DMS79 treated with DMSO at 0.1 percent for 48 hours (cell line): ENCODE data around the gene FAP.

ENCODE experiments used
- DNase-seq: peaks from one replicate; lab custom pipeline; 2025; lab: John Stamatoyannopoulos, UW

FAP gene

GRCh38 chr2:162242586-162243280 lies 512 bp downstream of the FAP start:
- peak; percentile 52 for DNase-seq

GRCh38 chr2:162241571-162241970 lies 1.7 kb downstream of the FAP start:
- DNase-seq: no peak

DNA sequence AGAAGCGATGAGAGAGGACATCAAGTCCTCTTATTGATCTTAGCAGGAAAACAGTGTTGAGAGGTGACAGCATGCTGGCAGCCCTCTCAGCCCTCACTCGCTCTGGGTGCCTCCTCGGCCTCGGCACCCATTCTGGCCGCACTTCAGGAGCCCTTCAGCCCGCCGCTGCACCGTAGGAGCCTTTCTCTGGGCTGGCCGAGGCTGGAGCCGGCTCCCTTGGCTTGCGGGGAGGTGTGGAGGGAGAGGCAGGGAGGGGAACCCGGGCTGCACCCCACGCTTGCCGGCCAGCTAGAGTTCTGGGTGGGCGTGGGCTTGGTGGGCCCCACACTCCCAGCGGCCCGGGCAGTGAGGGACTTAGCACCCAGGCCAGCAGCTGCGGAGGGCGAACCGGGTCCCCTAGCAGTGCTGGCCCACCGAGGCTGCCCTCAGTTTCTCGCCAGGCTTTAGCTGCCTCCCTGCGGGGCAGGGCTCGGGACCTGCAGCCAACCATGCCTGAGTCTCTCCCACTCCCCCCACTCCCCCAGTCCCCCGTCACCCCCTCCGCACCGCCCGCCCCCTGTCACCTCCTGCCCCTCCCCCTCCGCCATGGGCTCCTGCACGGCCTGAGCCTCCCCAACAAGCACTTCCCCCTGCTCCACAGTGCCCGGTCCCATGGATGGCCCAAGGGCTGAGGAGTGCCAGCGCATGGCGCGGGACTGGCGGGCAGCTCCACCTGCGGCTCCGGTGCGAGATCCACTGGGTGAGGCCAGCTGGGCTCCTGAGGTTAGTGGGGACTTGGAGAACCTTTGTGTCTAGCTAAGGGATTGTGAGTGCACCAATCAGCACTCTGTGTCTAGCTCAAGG lies 8.4 kb downstream of the FAP start:
- no peak for DNase-seq

- no peak for DNase-seq
These were observed 10.0 kb downstream of the FAP start for GRCh38 chr2:162233197-162233596.

- no peak for DNase-seq
These were observed 10.6 kb downstream of the FAP start for GRCh38 chr2:162232671-162233070.

GRCh38 chr2:162232027-162232426 lies 11.2 kb downstream of the FAP start:
- DNase-seq: no peak

GRCh38 chr2:162230761-162231160 lies 12.5 kb downstream of the FAP start:
- DNase-seq: no peak

GRCh38 chr2:162226836-162227235 lies 16.4 kb downstream of the FAP start:
- DNase-seq: no peak

- DNase-seq: peak; percentile 19
These were observed 22.2 kb downstream of the FAP start for GRCh38 chr2:162221064-162221463.

GRCh38 chr2:162220368-162220767 lies 22.9 kb downstream of the FAP start:
- no peak for DNase-seq

DNA sequence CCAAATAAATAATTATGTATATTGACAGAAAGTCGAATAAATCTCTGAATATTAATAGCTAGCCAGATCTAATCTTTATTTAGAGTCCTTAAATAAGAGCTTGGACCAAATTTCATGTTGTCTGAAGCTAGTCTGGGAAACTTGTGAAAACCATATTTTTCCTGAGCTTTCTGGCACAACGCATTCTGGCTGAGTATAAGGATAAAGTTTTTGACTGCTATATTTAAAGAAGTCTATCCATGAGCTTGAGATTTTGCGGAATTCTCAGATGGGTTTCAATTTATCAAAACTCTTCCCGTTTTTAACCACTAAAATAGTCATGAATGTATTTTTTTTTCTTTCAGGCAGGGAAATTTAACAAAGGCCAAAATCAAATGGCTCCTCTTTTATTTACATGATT lies 23.8 kb downstream of the FAP start:
- no peak for DNase-seq

DNA sequence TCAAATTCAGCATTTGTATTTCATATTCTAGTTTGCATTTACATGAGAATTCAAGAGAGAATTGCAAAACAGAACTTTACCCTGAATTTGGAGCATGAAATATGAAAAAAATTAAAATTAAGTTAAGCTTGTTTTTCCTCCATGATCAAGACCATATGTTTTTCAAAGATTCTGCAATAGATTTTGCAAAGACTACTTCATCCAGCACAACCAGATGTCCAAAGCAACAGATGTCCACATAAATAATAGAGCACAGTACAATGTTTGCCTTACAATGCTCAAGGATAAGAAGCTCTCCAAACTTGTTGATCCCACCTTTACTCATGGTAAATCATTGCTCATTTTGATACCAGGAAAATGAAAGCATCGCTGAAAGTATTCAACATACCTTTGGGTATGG lies 25.6 kb downstream of the FAP start:
- DNase-seq: no peak

DNA sequence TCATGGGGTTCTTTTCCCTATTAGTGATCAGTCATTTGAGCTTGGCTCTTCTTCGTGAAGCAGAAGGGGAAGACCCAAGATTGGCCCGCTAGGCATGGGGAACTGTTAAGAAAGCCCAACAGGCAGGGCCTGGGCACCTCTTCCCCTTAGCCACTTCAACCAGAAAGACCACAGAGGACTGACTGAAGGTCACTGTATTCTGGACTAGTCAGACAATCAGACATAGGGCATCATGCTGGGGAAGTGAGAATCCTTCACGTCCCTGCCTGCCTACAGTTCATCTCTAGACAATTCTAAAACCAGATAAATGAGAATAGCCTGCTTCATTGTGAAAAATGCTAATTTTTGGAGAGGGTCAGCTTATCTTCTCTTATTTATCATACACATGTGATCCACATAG lies 28.1 kb downstream of the FAP start:
- no peak for DNase-seq

GRCh38 chr2:162212366-162212765 lies 30.9 kb downstream of the FAP start:
- DNase-seq: no peak

DNA sequence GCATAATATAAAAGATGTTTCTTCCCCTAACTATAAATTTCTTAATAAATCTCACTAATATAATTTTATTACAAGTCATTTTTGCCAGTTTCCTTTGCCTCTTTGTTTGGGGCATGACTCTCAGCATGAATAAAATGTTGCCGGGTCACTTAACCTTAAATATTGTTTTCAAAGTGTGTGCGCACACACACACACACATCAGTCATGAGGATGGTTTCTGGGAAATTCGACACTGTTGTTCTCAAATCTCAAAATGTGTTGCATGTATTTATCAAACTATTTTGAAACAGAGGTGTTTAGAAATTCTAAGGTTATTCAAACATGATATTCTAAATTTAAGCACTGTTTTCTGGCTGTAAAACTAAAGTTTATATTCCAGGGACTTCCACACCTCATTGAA lies 31.5 kb downstream of the FAP start:
- no peak for DNase-seq

DNA sequence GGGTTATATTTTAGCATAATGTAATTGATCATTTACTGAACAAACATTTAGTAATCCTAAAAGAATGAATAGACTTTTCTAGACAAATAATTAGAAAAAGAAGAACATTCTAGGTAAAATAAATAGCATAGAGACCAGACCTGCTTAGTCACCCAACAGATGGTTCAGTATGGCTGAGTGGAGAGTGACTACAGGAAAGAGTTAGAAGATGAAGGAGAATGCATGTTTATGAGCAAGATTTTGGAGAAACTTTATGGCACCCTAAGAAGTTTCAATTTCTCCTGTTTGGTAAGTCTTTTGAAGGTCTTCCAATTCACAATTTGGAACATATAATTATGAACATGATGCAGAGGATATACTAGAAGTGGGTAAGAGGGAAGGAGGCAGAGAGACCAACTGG lies 32.9 kb downstream of the FAP start:
- no peak for DNase-seq

DNA sequence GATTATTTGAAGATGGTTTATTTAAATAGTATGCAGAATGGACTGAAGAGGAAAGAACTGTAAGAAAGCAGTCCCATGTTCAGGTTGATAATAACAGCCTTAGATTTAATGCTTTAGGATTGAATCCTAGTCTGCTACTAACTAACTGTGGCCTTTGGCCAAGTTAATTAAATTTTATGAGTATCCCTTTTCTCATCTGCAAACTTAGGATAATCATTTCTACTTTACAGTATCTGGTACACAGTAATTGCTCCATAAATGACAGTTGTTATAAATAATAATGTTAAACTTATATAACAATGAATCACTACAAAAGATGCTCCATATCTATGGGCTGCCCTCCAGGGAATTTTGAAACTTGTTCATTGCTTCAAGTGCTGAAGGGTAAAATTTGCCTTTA lies 41.0 kb downstream of the FAP start:
- no peak for DNase-seq

- DNase-seq: no peak
These were observed 42.6 kb downstream of the FAP start for GRCh38 chr2:162200636-162201035.

DNA sequence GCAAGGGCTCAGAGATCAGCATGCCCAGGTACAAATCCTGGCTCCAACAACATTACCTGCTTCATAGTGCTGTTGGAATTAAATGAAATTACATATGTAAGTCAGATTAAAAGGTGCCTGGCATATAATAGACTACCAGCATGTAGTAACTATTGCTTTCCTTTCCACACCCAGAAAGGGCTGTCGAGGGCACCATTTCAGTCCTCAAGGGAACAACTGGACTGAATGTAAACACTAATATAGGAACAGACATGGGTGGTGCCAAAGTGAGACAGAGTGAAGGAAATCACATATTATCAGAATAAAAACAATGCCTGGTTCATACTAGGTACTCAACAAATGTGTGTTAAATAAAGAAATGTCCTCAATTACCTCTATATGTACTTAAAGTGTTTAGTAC lies 43.3 kb downstream of the FAP start:
- no peak for DNase-seq

GRCh38 chr2:162198239-162198638 lies 45.0 kb downstream of the FAP start:
- DNase-seq: no peak

DNA sequence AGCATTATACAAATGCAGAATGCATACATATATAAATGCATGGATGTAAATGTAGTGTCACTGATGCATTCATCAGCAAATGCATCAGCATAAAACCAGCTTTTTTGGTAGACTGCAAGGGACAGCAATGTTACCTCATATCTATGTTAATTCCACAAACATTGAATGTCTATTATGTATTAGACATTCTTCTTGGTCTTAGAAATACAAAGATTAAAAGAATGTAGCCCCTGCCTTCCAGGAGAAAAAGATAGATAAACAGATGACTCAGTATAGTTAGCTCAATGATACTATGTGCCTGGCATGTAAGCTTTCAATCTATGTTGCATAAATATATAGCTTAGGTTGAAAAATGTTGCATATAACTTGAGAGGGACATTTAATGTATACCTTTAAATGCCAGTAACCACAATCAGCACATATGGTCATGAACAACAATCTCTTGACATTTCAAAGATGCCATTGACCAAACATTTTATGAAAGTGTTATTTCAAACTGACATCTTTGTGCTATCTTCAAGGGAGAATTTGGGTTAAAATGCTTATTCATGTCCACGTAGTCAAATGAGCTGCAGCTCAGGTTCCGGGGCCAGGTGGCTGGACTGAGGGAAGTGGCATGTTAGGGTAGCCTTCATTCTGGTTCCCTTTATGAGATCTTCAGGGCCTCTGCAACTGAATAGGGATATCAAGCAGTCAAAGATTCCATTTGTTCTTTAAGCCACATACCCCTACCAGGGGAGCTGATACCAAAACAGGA lies 46.0 kb downstream of the FAP start:
- DNase-seq: no peak

DNA sequence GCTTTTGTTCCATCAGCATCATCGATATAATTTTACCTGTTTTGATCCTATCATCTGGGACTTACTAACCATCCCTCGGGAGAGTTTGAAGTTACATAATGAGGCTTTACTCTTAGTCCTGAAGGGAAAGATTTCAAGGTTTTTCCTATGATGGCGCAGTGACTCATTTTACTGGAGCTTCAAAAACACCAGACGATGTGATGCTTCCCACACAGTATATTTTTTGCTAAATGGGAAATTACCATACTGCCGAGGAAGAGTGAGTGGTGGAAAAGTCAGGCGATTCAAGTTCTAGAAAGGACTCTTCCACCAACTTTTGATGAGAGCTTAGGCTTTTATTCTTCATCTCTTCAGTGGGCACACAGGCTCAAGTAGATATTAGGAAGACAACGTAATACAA lies 46.6 kb downstream of the FAP start:
- DNase-seq: no peak

GRCh38 chr2:162188451-162188850 lies 54.8 kb downstream of the FAP start:
- no peak for DNase-seq
